Lower leg skin (tissue), 3 donors: ENCODE data around the gene NFRKB.

Source experiments
- POLR2A ChIP-seq, 2 donors: fragments of 450-650 bp; IDR thresholded peaks; one replicate each; pipeline ENCODE4 v1.6.1; 2016 to 2017; ENCODE audit warnings: antibody characterized with exemption in 2 of 2, mild to moderate bottlenecking in 1 of 2, moderate library complexity in 1 of 2
- TF ChIP-seq, protein P1 (sequence below), 3 donors: fragments of 450-650 bp; IDR thresholded peaks; one replicate each; pipeline ENCODE4 v1.5.1; 2016; ENCODE audit warnings: antibody characterized with exemption in 3 of 3, mild to moderate bottlenecking in 3 of 3, moderate library complexity in 2 of 3

DNA sequence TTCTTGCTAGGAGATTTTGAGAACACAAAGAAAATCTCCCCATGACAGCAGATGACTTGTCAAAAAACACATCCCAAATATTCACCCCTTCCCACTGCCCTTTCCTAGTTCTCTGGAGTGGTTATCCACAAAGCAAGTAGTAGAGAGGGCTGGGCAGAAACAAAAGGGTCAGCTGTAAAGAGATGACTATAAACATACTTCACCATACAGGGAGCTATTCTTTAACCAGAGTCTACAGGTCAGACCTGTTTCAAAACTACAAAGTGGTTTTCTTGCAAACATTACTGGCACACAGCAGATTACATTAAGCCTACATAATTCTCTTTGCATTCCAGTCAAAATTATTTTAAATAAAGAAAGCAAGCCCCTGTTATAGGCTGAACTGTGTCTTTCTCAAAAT is 47.7 kb upstream of the NFRKB start:
- TF ChIP-seq, protein P1, sequence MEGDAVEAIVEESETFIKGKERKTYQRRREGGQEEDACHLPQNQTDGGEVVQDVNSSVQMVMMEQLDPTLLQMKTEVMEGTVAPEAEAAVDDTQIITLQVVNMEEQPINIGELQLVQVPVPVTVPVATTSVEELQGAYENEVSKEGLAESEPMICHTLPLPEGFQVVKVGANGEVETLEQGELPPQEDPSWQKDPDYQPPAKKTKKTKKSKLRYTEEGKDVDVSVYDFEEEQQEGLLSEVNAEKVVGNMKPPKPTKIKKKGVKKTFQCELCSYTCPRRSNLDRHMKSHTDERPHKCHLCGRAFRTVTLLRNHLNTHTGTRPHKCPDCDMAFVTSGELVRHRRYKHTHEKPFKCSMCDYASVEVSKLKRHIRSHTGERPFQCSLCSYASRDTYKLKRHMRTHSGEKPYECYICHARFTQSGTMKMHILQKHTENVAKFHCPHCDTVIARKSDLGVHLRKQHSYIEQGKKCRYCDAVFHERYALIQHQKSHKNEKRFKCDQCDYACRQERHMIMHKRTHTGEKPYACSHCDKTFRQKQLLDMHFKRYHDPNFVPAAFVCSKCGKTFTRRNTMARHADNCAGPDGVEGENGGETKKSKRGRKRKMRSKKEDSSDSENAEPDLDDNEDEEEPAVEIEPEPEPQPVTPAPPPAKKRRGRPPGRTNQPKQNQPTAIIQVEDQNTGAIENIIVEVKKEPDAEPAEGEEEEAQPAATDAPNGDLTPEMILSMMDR (IDR thresholded peaks at IDR 0.05) = no peak
- TF ChIP-seq POLR2A (IDR thresholded peaks at IDR 0.05) = no peak
